ENCODE data around the gene KCND2.

Gene KCND2

GRCh38 chr7:120738816-120739215 is 465.8 kb downstream of the KCND2 start:
- TF ChIP-seq POLR2A (IDR thresholded peaks at IDR 0.05; ENCODE audit: extremely low read depth, insufficient read length) (no peak), MYC (IDR thresholded peaks at IDR 0.05; ENCODE audit: low read depth, low read length) (no peak), MAX (IDR thresholded peaks at IDR 0.05; ENCODE audit: low read depth, low read length) (no peak), CTCF (IDR thresholded peaks at IDR 0.05; ENCODE audit: low read depth, low read length) (no peak)
- DNase-seq (ENCODE audit: low read depth) = no peak
- H3K4me3 ChIP-seq (ENCODE audit: low read depth, low read length) = no peak overlapping the region

- no peak overlapping the region for H3K4me3 ChIP-seq (ENCODE audit: low read depth, low read length)
- TF ChIP-seq POLR2A (IDR thresholded peaks at IDR 0.05; ENCODE audit: extremely low read depth, insufficient read length) (no peak), MYC (IDR thresholded peaks at IDR 0.05; ENCODE audit: low read depth, low read length) (no peak), MAX (IDR thresholded peaks at IDR 0.05; ENCODE audit: low read depth, low read length) (no peak), CTCF (IDR thresholded peaks at IDR 0.05; ENCODE audit: low read depth, low read length) (no peak)
- no peak for DNase-seq (ENCODE audit: low read depth)
Observed at GRCh38 chr7:120740348-120740747, 467.4 kb downstream of the KCND2 start.

GRCh38 chr7:120741371-120742042 is 468.5 kb downstream of the KCND2 start:
- H3K4me3 ChIP-seq (ENCODE audit: low read depth, low read length) = no peak overlapping the region
- TF ChIP-seq POLR2A (IDR thresholded peaks at IDR 0.05; ENCODE audit: extremely low read depth, insufficient read length) (no peak), MAX (IDR thresholded peaks at IDR 0.05; ENCODE audit: low read depth, low read length) (no peak)
- DNase-seq (ENCODE audit: low read depth) = no peak

- H3K4me3 ChIP-seq (ENCODE audit: low read depth, low read length) = no peak overlapping the region
- TF ChIP-seq CTCF (IDR thresholded peaks at IDR 0.05; ENCODE audit: low read depth, low read length) (no peak), MAX (IDR thresholded peaks at IDR 0.05; ENCODE audit: low read depth, low read length) (no peak), POLR2A (IDR thresholded peaks at IDR 0.05; ENCODE audit: extremely low read depth, insufficient read length) (no peak), MYC (IDR thresholded peaks at IDR 0.05; ENCODE audit: low read depth, low read length) (no peak)
- no peak for DNase-seq (ENCODE audit: low read depth)
Observed at GRCh38 chr7:120742372-120742771, 469.4 kb downstream of the KCND2 start.

- no peak overlapping the region for H3K4me3 ChIP-seq (ENCODE audit: low read depth, low read length)
- TF ChIP-seq MYC (IDR thresholded peaks at IDR 0.05; ENCODE audit: low read depth, low read length) (no peak), MAX (IDR thresholded peaks at IDR 0.05; ENCODE audit: low read depth, low read length) (no peak), POLR2A (IDR thresholded peaks at IDR 0.05; ENCODE audit: extremely low read depth, insufficient read length) (no peak), CTCF (IDR thresholded peaks at IDR 0.05; ENCODE audit: low read depth, low read length) (no peak)
- no peak for DNase-seq (ENCODE audit: low read depth)
Observed at GRCh38 chr7:120743128-120743527, 470.2 kb downstream of the KCND2 start.

GRCh38 chr7:120760050-120760449 is 487.1 kb downstream of the KCND2 start:
- DNase-seq (ENCODE audit: low read depth) = no peak
- no peak for TF ChIP-seq MYC (IDR thresholded peaks at IDR 0.05; ENCODE audit: low read depth, low read length)
- TF ChIP-seq CTCF (IDR thresholded peaks at IDR 0.05; ENCODE audit: low read depth, low read length) = no peak
- no peak for TF ChIP-seq MAX (IDR thresholded peaks at IDR 0.05; ENCODE audit: low read depth, low read length)
- no peak for TF ChIP-seq POLR2A (IDR thresholded peaks at IDR 0.05; ENCODE audit: extremely low read depth, insufficient read length)
- no peak overlapping the region for H3K4me3 ChIP-seq (ENCODE audit: low read depth, low read length)

Data from NB4 (cell line).